K562 (cell line): ENCODE measurements around the gene CIP2A.

Experiments
- COPS2 ChIP-seq: fragments of 450-650 bp; conservative IDR thresholded peaks from 2 replicates; pipeline ENCODE4 v1.6.1; 2016; ENCODE audit warnings: mild to moderate bottlenecking, moderate library complexity
- DNMT1 ChIP-seq: fragments of 450-650 bp; IDR thresholded peaks from 2 replicates; pipeline ENCODE4 v1.6.1; 2016; ENCODE audit warnings: antibody characterized with exemption, mild to moderate bottlenecking
- EHMT2 ChIP-seq: fragments of 450-650 bp; IDR thresholded peaks from 2 replicates; pipeline ENCODE4 v1.6.1; 2018; ENCODE audit warnings: antibody characterized with exemption
- KLF6 ChIP-seq: fragments of 250-450 bp; sonication (Bioruptor Pico); IDR thresholded peaks from 2 replicates; pipeline ENCODE4 v1.4.0; 2020; ENCODE audit warnings: mild to moderate bottlenecking, moderate library complexity, borderline replicate concordance
- POLR2AphosphoS5 ChIP-seq: IDR thresholded peaks from 2 replicates; pipeline ENCODE4 v1.6.1; 2011; ENCODE audit warnings: mild to moderate bottlenecking, low read depth, low read length, moderate library complexity; ENCODE audit not compliant: control insufficient read depth, insufficient read depth
- SREBF2 ChIP-seq: sonication (generic); formaldehyde crosslinking; IDR thresholded peaks from 2 replicates; pipeline ENCODE4 v1.4.0; 2020; ENCODE audit warnings: mild to moderate bottlenecking, missing genetic modification reagents
- USF2 ChIP-seq: sonication (generic); formaldehyde crosslinking; IDR thresholded peaks from 2 replicates; pipeline ENCODE4 v1.5.0; 2020; ENCODE audit warnings: missing genetic modification reagents
- ZBTB5 ChIP-seq: fragments of 450-650 bp; IDR thresholded peaks from 2 replicates; pipeline ENCODE4 v1.6.1; 2017; ENCODE audit warnings: antibody characterized with exemption
- ZNF644 ChIP-seq: fragments of 200-800 bp; sonication (Bioruptor generic); IDR thresholded peaks from 2 replicates; pipeline ENCODE4 v1.6.1; 2016; ENCODE audit warnings: low read depth, missing genetic modification characterization, missing compliant biosample characterization
- ZZZ3 ChIP-seq: fragments of 450-650 bp; IDR thresholded peaks from 2 replicates; pipeline ENCODE4 v1.6.1; 2016; ENCODE audit warnings: antibody characterized with exemption, mild to moderate bottlenecking, moderate library complexity
- TF ChIP-seq, protein P1 (sequence below): sonication (generic); formaldehyde crosslinking; IDR thresholded peaks from 2 replicates; pipeline ENCODE4 v1.8.1; 2022; ENCODE audit warnings: missing genetic modification reagents
- TF ChIP-seq, protein P2 (sequence below), 2 experiments: fragments of 200-800 bp in 1 of 2; sonication (Bioruptor generic) in 1 of 2; sonication (generic) in 1 of 2; formaldehyde crosslinking in 1 of 2; IDR thresholded peaks in 1 of 2; conservative IDR thresholded peaks in 1 of 2; 2 replicates each; pipeline versions ENCODE4 v1.5.0 to v1.6.1; 2016 to 2020; ENCODE audit warnings: missing compliant biosample characterization in 1 of 2, missing genetic modification characterization in 1 of 2, missing genetic modification reagents in 1 of 2

DNA sequence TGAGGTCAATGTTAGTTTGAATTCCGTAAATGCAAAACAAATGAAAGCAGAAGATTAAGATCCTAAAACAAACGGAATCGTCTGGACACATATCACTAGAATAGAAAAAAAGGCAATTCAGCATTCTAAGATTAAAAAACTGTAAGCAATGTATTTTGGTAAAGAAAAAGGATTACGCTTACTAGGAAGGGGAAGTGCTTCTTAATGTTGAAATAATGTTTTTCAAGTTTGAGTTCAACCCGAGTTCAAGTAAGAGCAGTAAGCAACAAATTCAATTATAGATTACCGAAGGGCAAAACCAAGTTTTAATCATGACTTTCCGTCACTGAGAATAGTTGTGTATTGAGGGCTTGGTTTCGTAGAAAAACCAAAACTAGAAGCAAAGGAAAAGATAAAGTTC lies 637 bp downstream of the CIP2A start:
- no peak for TF ChIP-seq ZNF644 (tag)
- no peak for TF ChIP-seq ZBTB5
- no peak for TF ChIP-seq POLR2AphosphoS5
- no peak for TF ChIP-seq DNMT1
- TF ChIP-seq COPS2, result no peak
- TF ChIP-seq, protein P1, sequence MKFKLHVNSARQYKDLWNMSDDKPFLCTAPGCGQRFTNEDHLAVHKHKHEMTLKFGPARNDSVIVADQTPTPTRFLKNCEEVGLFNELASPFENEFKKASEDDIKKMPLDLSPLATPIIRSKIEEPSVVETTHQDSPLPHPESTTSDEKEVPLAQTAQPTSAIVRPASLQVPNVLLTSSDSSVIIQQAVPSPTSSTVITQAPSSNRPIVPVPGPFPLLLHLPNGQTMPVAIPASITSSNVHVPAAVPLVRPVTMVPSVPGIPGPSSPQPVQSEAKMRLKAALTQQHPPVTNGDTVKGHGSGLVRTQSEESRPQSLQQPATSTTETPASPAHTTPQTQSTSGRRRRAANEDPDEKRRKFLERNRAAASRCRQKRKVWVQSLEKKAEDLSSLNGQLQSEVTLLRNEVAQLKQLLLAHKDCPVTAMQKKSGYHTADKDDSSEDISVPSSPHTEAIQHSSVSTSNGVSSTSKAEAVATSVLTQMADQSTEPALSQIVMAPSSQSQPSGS (CRISPR knock-in tag), result no peak
- TF ChIP-seq, protein P2, sequence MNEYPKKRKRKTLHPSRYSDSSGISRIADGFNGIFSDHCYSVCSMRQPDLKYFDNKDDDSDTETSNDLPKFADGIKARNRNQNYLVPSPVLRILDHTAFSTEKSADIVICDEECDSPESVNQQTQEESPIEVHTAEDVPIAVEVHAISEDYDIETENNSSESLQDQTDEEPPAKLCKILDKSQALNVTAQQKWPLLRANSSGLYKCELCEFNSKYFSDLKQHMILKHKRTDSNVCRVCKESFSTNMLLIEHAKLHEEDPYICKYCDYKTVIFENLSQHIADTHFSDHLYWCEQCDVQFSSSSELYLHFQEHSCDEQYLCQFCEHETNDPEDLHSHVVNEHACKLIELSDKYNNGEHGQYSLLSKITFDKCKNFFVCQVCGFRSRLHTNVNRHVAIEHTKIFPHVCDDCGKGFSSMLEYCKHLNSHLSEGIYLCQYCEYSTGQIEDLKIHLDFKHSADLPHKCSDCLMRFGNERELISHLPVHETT (CRISPR knock-in tag; conservative IDR thresholded peaks at IDR 0.05 in 1 of 2, IDR thresholded peaks at IDR 0.05 in 1 of 2), result no peak
- no peak for TF ChIP-seq ZZZ3
- TF ChIP-seq EHMT2, result no peak
- no peak for TF ChIP-seq KLF6 (CRISPR knock-in tag)
- TF ChIP-seq SREBF2 (CRISPR knock-in tag), result no peak
- no peak for TF ChIP-seq USF2 (CRISPR knock-in tag)
